Peyer's patch (tissue), 4 donors: ENCODE measurements around the gene COPS9. TPM values are rescaled to one million over a fixed set of nuclear protein-coding genes. Genes with fewer than 3 reads are reported as not detected.

Experiments used
- DNase-seq, 3 donors: peaks; one replicate each; pipeline ENCODE4 v3.0.0-alpha.2; 2017 to 2019
- H3K27ac ChIP-seq, 4 donors: fragments of 200-600 bp; sonication (generic); one replicate each; pipeline ENCODE4 v1.5.1; 2016 to 2019
- H3K27me3 ChIP-seq, 2 donors: fragments of 200-600 bp; sonication (generic); one replicate each; pipeline ENCODE4 v1.5.1; 2019
- H3K36me3 ChIP-seq, 3 donors: fragments of 200-600 bp; sonication (generic); one replicate each; pipeline ENCODE4 v1.5.1; 2016 to 2019
- H3K4me1 ChIP-seq, 4 donors: fragments of 200-600 bp; sonication (generic); one replicate each; pipeline ENCODE4 v1.5.1; 2016 to 2019
- H3K4me3 ChIP-seq, 4 donors: fragments of 200-600 bp; sonication (generic); 1 replicate in 3 of 4; 2 replicates in 1 of 4; pipeline ENCODE4 v1.5.1; 2016 to 2019; ENCODE audit warnings: mild to moderate bottlenecking in 1 of 4
- H3K9me3 ChIP-seq, 4 donors: fragments of 200-600 bp; sonication (generic); one replicate each; pipeline ENCODE4 v1.5.1; 2016 to 2019; ENCODE audit warnings: mild to moderate bottlenecking in 1 of 4
- POLR2A ChIP-seq, 2 donors: fragments of 450-650 bp; IDR thresholded peaks; one replicate each; pipeline ENCODE4 v1.5.1; 2017; ENCODE audit warnings: antibody characterized with exemption in 2 of 2, mild to moderate bottlenecking in 2 of 2, moderate library complexity in 2 of 2
- total RNA-seq, 4 donors: library from RNA; depleted of rRNA; stranded (reverse); fragments of >200 nt; gene quantifications; one replicate each; pipeline ENCODE4 v1.1.0, GENCODE V29; 2016
- TF ChIP-seq, protein P1 (sequence below), 6 experiments: fragments of 450-650 bp in 4 of 6; fragments of 200-600 bp in 2 of 6; sonication (generic) in 1 of 6; IDR thresholded peaks; one replicate each; pipeline ENCODE4 v1.5.1; 2017 to 2019; ENCODE audit warnings: antibody characterized with exemption in 6 of 6, mild to moderate bottlenecking in 3 of 6, moderate library complexity in 1 of 6

COPS9 gene
- total RNA-seq, 4 donors from 2014 or later, result 57.3 to 113 (median 104) TPM

DNA sequence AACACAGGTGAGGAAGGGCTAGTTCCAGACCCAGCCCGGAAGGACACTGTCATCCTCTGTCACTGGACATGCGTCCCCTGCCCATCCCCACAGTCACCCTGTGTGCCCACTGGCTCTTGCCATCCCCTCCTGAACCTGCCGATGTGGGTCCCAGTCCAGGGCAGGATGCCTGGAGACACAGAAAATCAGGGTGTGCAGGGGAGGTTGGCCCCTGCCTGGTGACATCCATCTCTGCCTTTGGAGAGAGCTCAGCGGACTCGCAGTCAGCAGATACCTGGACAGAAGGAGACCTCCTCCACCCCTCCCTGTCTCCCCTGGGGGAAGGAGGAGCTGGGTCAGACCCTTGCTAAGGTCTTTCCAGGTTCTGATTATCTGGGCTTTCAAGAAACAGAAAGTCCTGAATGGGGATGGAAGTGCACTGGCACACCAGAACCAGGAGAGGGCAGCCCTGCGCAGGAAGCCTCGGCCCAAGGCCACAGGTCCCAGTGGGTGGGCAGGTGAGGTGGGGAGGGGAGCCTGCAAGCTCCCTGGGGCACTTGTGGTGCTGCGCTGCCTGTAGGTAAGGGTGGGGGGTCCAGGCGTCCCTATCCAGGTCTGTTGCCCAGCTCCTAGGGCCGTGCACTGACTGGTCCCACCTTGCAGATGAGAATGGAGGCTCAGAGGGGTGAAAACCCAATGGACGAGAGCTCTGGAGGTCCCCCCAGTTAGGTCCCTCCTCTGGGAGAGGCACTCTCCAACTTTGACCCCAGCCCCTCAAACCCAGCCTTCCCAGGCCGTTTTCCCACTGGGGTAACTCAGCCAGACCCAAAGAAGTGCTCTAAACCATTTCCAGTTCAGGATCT is 14.1 kb upstream of the COPS9 start:
- Histone ChIP-seq H3K9me3 (no peaks in the 10 kb centered on the region), H3K27me3 (no peaks in the 10 kb centered on the region), H3K27ac (no peak overlapping the region), H3K4me1 (no peaks in the 10 kb centered on the region), H3K4me3 (no peak overlapping the region), H3K36me3 (no peaks in the 10 kb centered on the region)
- TF ChIP-seq POLR2A (IDR thresholded peaks at IDR 0.05), result no peak
- TF ChIP-seq, protein P1, sequence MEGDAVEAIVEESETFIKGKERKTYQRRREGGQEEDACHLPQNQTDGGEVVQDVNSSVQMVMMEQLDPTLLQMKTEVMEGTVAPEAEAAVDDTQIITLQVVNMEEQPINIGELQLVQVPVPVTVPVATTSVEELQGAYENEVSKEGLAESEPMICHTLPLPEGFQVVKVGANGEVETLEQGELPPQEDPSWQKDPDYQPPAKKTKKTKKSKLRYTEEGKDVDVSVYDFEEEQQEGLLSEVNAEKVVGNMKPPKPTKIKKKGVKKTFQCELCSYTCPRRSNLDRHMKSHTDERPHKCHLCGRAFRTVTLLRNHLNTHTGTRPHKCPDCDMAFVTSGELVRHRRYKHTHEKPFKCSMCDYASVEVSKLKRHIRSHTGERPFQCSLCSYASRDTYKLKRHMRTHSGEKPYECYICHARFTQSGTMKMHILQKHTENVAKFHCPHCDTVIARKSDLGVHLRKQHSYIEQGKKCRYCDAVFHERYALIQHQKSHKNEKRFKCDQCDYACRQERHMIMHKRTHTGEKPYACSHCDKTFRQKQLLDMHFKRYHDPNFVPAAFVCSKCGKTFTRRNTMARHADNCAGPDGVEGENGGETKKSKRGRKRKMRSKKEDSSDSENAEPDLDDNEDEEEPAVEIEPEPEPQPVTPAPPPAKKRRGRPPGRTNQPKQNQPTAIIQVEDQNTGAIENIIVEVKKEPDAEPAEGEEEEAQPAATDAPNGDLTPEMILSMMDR (IDR thresholded peaks at IDR 0.05), result peak in 5 of 6 experiments; percentile 9 to 52 (median 33)
- DNase-seq, result no peak

DNA sequence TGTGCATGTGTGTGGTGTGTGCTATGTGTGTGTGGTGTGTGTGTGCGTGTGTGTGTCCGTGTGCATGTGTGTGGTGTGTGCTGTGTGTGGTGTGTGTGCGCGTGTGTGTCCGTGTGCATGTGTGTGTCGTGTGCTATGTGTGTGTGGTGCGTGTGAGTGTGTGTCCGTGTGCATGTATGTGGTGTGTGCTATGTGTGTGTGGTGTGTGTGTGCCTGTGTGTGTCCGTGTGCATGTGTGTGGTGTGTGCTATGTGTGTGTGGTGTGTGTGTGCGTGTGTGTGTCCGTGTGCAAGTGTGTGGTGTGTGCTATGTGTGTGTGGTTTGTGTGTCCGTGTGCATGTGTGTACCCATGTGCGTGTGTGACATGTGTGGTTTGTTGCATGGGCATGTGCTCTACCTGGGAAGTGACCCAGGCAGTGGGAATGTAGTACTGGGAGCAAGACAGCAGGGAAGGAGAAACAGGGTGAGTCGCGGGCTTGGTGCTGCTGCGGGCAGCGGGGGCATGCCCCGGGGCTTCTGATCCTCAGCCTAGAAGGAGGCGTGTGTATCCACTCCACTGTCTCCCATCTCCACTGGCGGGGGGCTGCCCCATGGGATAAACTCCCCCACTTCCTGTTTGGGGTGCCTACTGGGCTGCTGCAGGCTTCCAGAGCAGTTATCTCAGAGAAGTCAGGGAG is 11.9 kb upstream of the COPS9 start:
- H3K4me1 ChIP-seq, result peaks cover 0 to 5% (median 0%) of the 10 kb centered on the region in 4 donors
- TF ChIP-seq POLR2A (IDR thresholded peaks at IDR 0.05), result no peak
- TF ChIP-seq, protein P1 (IDR thresholded peaks at IDR 0.05), result no peak
- DNase-seq, result no peak
- no peaks in the 10 kb centered on the region for H3K27me3 ChIP-seq
- no peaks in the 10 kb centered on the region for H3K36me3 ChIP-seq
- H3K4me3 ChIP-seq, result no peak overlapping the region
- no peak overlapping the region for H3K27ac ChIP-seq
- H3K9me3 ChIP-seq, result no peaks in the 10 kb centered on the region

DNA sequence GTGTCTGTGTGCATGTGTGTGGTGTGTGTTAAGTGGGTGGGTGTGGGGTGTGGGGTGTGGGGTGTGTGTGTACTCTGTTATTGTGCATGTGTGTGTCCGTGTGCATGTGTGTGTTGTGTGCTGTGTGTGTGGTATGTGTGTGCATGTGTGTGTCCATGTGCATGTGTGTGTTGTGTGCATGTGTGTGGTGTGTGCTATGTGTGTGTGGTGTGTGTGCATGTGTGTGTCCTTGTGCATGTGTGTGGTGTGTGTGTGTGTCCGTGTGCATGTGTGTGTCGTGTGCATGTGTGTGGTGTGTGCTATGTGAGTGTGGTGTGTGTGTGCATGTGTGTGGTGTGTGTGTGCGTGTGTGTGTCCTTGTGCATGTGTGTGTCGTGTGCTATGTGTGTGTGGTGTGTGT is 11.3 kb upstream of the COPS9 start:
- DNase-seq, result no peak
- peaks cover 0 to 5% (median 0%) of the 10 kb centered on the region in 4 donors for H3K4me1 ChIP-seq
- H3K9me3 ChIP-seq, result no peaks in the 10 kb centered on the region
- H3K4me3 ChIP-seq, result no peak overlapping the region
- no peaks in the 10 kb centered on the region for H3K27me3 ChIP-seq
- TF ChIP-seq, protein P1 (IDR thresholded peaks at IDR 0.05), result no peak
- no peak for TF ChIP-seq POLR2A (IDR thresholded peaks at IDR 0.05)
- no peaks in the 10 kb centered on the region for H3K36me3 ChIP-seq
- no peak overlapping the region for H3K27ac ChIP-seq

DNA sequence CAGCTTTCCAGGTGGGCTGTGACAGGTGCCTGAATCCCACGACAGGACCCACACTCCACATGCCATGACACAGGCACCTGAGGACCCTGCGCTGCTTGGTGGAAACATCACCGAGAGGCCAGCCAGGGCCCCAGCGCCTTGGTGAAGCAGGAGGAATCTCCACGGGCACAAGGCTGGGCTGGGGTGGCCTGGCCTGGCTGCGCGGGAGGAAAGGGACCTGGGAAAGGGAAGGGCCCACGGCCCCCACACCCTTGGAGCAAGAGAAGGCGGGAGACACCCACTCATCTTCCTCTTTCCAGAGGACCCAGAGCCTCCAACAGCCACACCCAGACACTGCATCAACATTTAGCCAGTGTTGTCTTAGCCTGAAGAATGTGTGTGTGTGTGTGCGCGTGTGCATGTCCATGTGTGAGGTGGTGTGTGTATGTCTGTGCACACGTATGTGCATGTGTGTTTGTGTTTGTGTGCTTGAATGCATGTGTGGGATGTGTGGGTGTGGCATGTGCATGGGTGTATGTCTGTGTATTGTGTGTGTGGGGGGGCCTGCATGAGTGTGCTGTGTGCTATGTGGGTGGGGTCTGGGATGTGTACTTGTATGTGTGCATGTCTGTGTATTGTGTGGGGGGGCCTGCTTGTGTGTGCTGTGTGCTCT is 10.6 kb upstream of the COPS9 start:
- no peaks in the 10 kb centered on the region for H3K9me3 ChIP-seq
- no peak overlapping the region for H3K27ac ChIP-seq
- DNase-seq, result no peak
- peaks cover 0 to 5% (median 0%) of the 10 kb centered on the region in 4 donors for H3K4me1 ChIP-seq
- no peaks in the 10 kb centered on the region for H3K27me3 ChIP-seq
- no peak for TF ChIP-seq POLR2A (IDR thresholded peaks at IDR 0.05)
- H3K4me3 ChIP-seq, result no peak overlapping the region
- no peaks in the 10 kb centered on the region for H3K36me3 ChIP-seq

DNA sequence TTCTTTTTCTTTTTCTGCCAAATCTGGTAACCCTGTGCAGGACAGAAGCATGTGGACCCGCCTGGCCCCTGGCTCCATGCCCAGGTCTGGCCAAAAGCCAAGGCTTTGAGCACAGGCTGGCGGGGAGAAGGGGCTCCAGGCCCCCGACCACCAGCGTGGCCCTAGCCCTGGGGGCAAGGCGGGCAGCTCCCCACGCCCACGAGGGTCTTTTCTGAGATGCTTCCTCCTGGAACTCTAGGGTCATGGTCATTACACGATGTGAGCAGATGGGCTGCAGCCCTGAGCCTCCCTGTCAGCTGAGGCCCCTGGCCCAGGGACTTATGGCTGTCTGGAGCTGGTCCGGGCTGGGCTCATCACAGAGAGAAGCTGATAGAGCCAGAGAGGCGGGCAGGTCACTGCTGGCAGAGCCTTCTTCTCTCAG is 10.0 kb upstream of the COPS9 start:
- no peaks in the 10 kb centered on the region for H3K36me3 ChIP-seq
- no peak overlapping the region for H3K4me3 ChIP-seq
- TF ChIP-seq, protein P1 (IDR thresholded peaks at IDR 0.05), result no peak
- H3K4me1 ChIP-seq, result peaks cover 0 to 5% (median 0%) of the 10 kb centered on the region in 4 donors
- H3K27ac ChIP-seq, result no peak overlapping the region
- no peaks in the 10 kb centered on the region for H3K27me3 ChIP-seq
- DNase-seq, result no peak
- no peaks in the 10 kb centered on the region for H3K9me3 ChIP-seq

DNA sequence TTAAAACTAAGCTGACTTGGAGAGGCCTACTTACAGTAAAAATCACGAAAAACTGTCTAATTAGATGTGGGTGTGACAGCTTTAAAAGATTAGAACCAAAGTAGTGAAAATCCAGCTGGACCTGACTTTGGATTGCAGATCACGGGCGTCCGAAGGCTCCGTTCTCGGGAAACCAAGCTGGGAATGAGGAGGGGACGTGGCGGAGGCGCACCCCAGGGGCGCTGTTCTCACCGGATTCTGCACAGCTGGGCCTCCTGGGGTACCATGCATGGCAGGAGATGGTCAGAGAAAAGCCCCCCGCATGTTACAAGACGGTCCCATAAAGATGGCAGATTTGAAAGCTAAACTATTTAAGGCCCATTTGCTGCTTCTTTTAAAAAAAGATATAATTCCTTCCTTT is 9.4 kb upstream of the COPS9 start:
- H3K27ac ChIP-seq, result no peak overlapping the region
- H3K27me3 ChIP-seq, result no peaks in the 10 kb centered on the region
- TF ChIP-seq POLR2A (IDR thresholded peaks at IDR 0.05), result no peak
- TF ChIP-seq, protein P1 (IDR thresholded peaks at IDR 0.05), result no peak
- no peak overlapping the region for H3K4me3 ChIP-seq
- peaks cover 0 to 5% (median 0%) of the 10 kb centered on the region in 4 donors for H3K4me1 ChIP-seq
- H3K36me3 ChIP-seq, result no peaks in the 10 kb centered on the region
- no peaks in the 10 kb centered on the region for H3K9me3 ChIP-seq
- DNase-seq, result no peak
